GM10847 (cell line): ENCODE results near the gene OTOGL.

ENCODE experiments used
- POLR2A ChIP-seq: IDR thresholded peaks from 2 replicates; pipeline ENCODE4 v1.6.1; 2011; ENCODE audit not compliant: insufficient read length; ENCODE audit errors: extremely low read depth

The OTOGL gene, protein sequence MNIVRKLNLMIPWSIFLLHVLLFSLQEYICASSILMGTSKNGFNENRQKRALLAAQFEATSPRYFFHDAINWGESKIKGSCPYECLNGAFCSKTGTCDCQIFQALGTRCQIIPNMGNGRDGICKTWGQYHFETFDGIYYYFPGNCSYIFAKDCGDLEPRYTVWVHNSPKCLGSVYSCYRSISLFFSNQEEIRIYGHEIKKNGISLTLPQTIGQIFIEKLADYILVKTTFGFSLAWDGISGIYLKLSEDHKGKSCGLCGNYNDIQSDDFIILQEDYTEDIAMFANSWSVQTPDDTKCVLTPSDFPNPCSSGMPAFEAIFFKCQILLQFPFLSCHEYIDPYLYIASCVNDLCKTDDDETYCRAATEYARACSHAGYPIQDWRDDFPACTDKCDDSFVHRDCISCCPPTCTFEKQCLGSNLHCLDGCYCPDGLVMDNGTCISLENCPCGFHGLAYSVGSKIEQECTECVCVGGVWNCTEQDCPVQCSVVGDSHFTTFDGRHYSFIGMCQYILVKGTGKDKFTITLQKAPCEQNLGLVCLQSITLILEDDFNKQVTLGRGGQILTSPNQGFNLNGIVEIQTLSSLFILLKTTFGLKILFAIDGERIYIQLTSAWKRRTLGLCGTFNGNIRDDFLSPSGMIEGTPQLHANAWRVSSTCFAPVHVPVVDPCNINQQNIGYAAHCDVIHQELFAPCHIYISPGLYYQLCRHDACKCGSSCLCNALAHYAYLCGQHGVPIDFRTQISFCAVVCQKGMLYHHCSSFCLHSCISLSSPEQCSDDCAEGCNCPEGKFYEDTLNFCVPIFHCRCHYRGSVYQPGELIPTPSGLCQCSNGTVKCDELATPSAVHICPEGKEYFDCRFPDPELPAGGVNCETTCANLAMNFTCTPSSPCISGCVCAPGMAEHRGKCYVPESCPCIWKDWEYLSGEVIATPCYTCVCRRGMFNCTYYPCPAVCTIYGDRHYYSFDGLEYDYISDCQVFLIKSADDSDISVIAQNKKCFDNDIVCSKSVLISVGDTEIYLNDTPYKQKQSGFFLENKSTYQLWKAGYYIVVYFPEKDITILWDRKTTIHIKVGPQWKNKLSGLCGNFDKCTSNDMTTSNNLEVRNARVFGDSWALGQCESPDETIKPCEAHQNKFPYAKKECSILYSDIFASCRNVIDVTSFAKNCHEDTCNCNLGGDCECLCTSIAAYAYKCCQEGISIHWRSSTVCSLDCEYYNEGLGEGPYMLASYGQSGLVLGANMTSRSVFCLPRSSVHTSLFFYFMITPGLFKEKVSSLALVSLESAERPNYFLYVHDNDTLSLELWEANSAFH (N-terminal part only)

DNA sequence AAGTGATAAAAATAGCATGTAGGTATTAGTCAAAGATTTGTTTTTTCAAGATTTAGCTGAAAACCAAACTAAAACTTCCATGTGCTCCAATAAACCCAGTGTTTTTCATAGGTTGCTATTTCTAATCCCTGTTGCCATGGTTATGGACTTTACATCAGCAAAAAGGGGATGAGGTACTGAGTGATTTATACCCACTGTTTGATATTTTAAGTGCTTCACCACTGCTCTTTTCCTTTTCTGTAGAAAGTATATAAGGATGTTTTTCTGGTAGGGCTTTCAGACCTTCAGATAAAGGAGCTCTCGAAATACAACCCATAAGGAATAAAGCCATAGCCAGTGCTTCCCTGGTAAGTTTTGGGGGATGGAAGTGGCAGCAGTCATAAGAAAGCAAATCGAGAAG lies at the start of gene OTOGL:
OTOGL (plus strand) TSS at position 279 of the 400 bp plus-strand sequence. CDS start 109,895 bp downstream, outside the sequence.
- TF ChIP-seq POLR2A = no peak

DNA sequence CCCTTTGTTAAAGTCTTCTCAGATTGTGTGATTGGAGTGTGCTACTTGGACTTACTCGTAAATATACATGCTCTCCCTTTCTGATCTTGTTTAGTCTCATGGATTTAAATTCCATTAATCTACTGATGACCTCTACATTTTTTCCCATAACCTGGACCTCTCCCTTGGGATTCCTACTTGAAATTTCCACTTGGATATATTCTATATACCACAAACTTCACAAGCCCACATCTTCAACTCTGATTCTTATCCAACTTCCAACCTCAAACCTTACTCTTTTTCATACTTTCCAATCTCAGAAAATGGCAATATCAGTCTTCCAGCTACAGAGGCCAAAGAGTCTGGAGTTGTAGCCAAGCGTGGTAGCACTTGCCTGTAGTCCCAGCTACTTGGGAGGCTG lies 49.1 kb upstream of the OTOGL start:
- TF ChIP-seq POLR2A = no peak

DNA sequence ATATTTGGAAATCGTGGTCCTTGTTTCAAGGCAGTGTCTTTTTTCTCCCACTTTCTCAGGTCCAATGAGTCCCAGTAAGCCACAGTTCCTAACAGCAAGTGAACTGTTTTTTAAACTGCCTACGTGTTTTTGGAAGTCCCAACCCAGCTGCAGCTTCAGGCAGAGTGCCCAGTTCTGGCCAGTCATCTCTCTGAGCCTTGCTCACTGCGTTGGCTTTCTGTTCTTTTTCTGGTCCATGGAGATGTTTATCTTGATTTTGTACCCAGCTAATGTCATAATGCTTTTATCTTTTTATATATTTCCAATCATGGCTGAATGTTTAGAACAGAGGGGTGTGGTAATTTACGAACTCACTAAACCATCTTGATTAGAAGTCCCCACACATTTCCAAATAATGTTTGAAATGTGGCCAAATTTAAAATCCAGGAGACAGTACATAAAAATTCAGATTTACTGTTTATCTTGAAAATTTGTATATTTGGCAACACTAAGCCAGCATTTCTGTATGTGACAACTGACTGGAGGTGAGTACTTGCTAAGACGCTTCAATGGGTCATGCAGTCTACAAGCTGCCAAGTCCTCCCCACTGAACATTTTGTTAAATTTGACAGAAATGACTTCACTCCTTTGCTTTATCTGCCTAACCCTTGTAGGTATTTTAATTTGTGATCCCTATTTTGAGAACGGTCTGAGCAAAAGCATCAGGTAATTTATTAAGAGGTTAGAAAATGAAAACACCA lies 46.1 kb upstream of the OTOGL start:
- no peak for TF ChIP-seq POLR2A

DNA sequence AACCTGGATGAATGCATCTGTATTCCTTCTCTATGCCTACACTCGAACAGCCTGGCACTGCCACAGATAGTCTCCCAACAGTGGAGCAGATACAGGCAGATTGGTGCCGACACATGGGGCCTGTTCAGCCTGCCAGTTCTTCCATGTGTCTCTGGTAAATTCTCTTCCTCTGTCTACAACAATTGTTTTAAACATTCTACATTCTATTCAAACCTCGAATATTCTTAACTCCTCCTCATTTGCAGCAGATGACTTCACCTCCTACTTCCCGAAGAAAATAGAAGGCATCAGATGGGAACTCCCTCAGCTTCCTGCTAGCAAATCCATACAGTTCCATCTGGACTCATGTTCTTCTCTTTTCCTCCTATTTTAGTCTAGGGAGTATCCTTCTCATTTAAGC lies 43.1 kb upstream of the OTOGL start:
- no peak for TF ChIP-seq POLR2A

DNA sequence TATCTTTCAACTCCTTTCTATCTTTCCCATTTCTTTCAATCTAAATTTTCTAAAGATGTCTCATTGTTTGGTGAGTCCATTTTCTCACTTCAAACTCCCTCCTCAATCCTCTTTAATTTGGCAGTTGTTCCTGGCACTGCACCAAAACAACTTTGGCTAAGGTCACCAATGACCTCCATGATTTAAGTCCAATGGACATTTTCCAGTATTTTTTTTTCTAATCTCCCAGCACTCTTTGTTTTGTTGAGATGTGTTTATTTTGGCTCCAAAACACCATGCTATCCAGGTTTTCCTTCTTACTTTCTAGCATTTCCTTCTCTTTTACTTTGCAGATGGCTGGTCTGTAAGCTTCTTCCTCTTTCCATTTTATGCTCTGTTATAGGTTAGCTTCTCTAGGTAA lies 42.5 kb upstream of the OTOGL start:
- TF ChIP-seq POLR2A = no peak

DNA sequence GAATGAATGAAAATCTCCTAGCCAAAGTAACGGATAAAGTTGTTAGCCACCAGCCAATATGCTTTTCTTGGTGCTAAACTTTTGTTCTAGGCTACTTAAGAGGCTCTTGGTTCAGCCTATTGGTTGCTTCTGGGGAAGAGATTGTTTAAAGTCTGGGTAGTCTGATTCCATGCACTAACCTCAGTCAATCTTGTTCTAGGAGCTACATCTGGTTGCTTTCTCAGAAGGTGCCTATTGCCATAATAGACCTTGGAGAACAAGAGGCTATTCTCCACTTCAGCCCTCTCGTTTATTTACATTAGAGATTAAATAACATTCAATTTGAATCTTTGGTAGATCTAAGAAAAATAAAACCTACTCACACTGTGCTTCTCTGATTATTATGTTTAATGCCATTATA lies 40.8 kb upstream of the OTOGL start:
- no peak for TF ChIP-seq POLR2A

DNA sequence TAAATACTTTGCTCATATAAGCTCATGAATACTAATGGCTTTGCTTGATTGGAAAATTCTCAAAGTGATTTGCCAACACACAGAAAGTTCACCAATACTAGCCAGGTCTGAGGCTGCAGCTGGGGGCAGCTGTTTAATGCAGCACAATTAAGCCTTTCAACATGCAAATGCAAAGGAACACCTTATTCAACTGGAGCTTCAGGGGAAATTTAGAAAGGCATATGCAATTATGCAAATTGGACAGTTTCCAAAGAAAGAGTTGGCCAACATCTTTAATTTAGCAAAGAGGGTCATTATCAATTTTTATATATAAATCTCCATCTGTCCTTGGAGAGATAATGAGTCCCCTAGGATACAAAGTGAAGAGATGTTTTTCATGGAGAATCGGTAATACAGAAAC lies 40.2 kb upstream of the OTOGL start:
- no peak for TF ChIP-seq POLR2A

DNA sequence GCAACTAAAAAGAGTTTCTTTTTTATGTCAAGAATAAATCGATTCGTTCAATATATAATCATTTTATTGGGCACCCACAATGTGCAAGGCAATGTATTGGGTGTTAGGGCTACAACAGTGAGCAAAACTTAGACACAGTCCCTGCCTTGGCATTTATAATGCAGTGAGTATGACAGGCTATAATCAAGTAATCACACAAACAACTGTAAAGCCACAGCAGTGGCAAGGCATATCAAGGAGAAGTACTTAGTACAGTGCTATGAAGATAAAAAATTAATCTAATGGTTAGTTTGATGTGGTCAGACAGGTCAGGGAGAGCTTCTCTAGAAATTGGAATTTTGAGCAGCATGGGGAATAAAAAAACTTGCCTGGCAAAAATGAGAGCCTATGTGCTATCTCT lies 39.5 kb upstream of the OTOGL start:
- no peak for TF ChIP-seq POLR2A

DNA sequence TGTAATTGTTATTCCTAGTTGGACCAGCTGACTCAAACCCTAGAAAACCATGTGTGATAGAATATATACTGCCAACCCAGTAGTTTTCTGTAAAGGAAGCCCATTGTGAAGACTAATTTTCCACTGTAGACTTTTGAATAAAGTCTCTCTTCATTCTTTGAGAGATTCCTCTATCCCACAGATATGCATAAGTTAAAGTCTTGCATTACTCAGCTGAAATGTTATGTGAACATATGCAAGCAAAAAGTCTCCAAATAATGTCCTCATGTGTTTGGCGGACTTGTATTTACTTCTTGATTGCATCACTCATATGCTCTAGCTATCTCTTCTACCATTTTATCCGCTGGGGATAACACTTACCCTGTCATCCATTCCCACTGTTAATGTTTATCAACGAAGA lies 35.1 kb upstream of the OTOGL start:
- TF ChIP-seq POLR2A = no peak

DNA sequence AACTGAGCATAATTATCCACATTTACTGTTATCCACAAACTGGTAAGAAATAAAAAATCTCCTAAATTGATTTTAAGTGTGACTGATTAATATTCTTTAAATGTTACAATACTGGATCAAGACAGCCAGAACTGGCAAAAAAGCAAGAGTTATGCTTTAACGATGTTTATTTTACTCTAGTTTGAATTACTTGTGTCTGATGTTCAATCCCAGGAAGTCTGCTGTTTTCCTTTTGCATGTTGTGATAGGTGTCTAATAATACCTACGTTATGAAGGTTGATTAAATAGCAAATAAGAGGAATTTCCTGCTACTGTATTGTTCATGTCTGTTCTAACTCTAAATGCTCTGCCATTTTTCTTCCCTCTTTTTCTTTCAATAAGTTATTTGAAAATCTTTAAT lies 34.4 kb upstream of the OTOGL start:
- no peak for TF ChIP-seq POLR2A

DNA sequence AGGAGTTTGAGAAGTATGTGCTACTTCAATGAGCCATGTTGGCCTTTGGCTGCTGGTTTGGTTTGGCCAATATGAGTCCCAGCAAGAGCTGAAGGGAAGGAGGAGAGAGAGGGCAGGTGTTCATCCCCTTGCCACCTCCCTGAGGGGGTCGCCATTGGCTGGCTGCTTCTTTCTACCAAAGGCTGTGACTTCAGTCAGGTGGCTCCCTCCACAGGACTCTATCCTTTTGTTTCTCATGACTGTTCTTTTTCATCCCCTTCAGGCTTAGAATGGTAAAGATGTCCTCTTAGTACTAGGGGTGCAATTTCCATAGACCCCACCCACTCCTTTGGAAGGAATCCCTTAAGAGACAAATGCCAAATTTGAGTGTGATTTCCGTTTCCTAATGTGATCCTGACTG lies 31.2 kb upstream of the OTOGL start:
- no peak for TF ChIP-seq POLR2A

DNA sequence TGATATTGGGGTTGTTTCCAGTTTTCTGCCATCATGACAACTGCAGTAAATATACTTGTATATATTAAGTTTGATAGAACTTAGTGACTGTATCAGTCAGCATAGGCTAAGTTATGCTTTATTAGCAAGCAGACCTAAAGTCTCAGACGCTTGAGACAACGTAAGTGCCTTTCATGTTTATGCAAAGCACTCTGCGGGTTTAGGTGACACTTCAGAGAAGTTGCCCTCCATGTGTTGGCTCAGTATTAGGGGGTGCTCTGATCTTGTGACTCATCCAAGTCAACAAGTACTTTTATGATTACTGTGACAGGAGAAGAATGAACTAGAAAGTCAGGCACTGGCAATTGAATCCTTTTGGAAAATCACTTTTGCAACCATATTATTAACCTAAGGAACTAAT lies 13.3 kb upstream of the OTOGL start:
- TF ChIP-seq POLR2A = no peak

DNA sequence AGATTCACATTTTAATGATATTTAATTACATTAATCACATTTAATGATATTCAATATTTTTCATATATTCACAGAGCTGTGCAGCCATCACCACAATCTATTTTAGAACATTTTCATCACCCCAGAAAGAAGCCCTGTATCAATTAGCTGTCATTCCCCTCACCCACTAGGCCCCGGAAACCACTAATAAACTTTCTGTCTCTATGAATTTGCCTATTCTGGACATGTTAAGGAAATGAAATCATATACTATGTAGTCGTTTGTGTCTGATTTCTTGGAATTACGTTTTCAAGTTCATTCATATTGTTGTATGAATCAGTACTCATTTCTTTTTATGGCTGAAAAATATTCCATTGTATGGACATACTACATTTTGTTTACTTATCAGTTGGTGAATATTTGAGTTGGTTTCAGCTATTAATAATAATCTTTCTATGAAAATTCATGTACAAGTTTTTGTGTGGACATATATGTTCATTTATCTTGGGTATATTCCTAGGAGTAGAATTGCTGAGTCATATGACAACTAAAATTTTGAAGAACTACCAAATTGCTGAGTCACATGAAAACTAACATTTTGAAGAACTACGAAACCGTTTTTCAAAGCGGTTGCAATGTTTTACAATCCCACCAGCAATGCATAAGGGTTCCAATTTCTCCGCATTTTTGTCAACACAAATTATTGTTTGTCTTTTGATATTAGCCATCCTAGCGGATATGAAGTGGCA lies 11.7 kb upstream of the OTOGL start:
- TF ChIP-seq POLR2A = no peak

DNA sequence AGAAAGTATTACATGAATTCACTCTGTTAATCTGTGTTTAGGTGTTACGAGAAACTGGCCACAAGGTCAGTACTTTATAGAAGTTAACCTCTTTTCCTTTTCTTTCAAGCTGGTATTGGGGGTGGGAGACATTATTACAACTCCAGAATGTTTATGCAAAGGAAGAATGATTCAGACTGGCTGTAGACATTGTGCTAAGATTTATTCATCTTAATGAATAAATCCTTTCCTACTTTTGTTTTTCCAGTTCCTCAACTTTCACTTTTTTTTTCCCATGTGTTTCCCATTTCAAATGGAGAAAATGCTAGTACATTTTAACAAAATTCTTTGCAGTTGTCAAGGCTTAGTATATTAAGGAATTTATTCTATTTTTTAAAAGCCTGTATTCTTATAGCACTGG lies 1.3 kb downstream of the OTOGL start:
- no peak for TF ChIP-seq POLR2A
